GM19452 (cell line): ENCODE results near the gene TMBIM6.

Experiments
- ATAC-seq: cut with Tn5 transposase; IDR thresholded peaks from one replicate; pipeline ENCODE4 v1.9.1; 2021; ENCODE audit not compliant: unreplicated experiment

The TMBIM6 gene

DNA sequence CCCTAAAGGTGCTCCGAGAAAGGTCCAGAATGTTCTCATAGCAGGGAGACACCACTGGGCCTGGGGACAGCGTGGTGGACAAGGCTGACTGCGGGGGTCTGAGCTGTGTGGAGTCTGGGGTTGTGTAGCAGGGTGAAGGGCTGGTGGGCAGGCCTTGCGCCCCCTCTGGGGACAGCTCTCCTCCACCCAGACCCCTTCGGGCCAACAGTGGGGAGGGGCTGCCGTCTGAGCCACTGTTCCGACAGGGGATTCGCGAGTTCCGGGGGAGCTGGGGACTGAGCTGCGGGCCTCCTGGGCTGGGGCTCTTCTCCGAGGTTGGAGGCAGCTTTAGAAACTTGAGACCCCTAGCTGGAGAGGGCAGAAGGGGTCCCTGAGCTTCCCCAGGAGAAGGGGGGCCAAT, 54.8 kb downstream of the TMBIM6 start:
- ATAC-seq, result no peak

DNA sequence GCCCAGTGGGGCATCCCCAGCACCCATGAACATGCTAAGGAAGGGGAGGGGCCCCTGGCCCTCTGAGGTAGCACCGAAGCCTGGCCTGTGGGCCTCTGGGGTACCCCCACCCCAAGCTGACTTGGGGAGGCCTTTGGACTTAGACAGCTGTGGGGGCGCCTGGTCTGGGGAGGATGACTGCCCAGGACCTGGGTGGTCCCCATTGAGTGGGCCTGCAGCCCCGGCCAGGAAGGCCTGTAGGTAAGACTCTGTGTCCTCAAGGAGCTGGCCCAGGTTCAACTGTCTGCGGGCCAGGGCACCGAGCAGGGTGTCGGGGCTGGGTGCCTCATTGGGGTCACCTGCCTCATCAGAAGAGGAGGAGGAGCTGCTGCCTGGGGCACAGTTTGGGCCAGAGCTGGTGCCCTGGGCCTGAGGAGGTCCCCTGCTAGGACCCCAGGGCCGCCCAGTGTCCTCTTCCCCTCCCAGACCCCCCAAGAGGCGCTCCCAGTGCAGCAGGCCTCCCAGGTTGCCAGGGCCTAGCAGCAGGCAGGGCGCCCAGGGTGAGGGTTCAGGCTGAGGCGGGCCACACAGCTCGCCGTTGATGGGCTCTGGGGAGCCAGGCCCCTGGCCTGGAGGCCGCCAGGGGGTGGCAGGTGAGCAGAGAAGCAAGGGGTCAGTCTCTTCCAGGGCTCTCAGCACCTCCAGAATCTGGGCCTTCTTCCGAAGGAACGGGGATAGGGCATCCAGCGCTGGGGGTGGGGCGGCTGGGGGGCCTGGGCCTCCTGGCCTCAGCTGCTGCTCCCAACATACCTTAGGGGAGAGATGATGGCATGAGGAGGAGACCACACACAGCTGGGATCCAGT, 55.5 kb downstream of the TMBIM6 start:
- no peak for ATAC-seq

DNA sequence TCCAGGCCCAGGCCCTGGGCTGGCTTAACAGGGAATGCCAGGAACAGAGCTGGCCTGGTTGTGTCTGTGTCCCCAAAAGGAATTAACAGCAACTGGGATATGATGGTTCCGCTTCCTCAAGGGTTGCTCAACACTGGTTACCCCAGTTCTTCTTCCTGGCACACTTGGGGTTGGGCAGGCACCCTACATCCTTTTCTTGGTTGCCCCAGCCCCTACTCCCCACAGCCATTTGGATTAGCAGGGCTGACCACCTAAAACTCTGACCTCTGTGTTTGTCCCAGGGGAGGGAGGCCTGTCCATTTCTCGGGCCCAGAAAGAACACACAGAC, 56.1 kb downstream of the TMBIM6 start:
- no peak for ATAC-seq

DNA sequence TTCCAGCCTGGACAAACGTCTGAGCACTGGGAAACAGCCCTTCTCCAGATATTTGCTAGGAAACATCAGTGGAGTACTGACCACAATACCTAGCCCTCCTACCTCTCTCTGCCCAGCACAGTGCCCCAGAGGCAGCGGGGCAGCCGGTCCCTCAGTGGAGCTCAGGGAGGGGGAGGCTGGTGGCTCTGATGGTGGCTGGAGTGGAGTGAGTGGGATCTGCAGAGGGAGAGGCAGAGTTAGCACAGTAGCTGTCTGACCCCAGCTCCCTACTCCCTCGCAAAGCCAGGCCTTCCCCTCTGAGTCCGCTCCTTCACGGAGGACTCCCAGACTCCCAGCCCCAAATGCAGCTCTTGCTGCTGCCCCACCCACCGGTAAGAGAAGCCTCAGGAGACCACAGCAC, 56.9 kb downstream of the TMBIM6 start:
- no peak for ATAC-seq

DNA sequence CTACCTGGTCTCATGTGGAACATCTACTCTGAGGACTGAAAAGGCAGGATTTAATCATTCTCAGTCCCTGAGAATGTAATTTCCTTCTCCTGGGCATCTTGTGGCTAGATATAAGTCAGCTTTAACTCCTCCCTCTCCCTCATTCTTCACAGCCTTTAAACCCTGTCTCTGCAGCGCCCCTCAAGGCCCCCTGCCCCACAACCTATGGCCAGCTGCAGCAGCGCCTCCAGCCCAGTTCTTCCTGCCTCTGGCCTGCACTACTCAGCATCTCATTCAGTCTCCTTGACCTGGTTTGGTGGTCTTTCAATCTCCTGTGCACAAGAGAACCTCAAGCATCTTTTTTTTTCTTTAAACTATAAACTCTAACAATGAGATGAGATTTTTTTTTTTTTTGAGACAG, 57.6 kb downstream of the TMBIM6 start:
- no peak for ATAC-seq

DNA sequence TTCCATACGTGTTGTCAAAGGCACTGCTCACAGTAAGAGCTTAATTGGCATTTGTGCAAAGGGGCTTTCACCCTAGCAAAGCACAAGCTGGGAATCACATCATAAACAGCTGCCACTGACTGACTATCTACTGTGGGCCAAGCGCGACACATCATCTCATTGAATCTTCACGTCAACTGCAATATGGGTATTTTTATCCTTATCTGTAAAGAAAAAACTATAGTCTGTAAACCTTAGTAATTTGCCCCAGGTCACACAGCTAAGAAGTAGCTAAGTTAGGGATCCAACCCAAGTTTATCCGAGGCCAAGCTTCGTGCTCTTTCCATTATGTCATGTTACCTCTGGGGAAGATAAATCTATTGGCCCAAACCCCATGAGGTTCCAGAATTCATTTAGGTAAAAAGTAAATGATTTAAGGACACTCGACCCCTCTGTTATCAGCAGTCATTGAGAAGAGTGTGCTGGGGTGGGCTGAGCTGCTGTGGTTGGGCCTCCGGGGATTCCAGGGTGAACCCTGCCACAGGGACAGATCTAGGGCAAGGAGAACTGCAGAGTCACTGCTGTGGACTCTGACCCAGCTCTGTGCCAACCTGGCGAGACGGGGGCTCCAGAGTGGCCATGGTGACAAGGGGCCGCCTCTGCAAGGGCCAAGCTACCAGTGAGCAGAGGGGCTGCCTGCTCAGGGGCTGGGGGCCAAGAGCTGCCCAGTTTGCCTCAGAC, 59.2 kb downstream of the TMBIM6 start:
- ATAC-seq, result no peak

DNA sequence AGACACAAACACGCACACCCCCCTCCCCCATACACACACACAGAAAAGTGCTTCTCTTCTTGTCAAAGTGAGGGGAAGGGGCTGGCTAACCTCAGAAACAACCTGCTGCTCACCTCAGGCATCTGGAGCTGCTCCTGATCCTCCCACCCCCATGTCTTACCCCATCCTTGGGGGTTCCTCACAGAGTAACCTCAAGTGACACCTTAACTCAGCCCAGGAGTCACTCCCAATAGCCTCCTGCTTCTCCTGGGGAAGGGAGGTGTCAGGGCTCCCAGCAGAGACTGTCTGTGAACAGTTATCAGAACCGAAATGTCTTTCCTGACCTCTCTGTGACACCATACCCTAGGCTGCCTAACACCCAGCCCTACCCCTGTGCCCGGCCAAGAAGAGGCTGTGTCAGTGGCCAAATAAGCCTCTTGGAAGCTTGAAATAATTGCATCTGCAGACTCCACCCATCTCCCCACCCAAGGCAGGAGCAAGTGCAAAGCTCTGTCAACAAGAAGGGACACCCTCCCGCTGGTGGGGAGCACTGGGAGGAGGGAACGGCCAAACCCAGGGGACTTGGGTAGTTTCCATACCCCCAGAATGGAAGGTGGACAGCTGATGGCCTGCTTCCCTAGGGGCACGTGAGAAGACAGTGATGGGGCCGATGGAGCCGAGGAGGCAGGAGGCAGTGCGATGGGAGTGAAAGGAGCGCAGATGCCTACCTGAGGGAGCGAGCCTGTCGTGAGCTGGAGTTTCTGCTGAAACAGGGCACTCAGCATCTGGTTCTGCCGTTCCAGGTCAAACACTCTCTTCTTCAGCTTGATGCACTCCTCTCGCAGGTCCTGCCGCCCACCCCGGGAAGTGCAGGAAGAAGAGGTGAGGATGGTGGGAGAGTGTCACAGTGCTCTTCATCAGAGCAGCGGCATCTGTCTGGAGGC, 60.0 kb downstream of the TMBIM6 start:
- no peak for ATAC-seq

DNA sequence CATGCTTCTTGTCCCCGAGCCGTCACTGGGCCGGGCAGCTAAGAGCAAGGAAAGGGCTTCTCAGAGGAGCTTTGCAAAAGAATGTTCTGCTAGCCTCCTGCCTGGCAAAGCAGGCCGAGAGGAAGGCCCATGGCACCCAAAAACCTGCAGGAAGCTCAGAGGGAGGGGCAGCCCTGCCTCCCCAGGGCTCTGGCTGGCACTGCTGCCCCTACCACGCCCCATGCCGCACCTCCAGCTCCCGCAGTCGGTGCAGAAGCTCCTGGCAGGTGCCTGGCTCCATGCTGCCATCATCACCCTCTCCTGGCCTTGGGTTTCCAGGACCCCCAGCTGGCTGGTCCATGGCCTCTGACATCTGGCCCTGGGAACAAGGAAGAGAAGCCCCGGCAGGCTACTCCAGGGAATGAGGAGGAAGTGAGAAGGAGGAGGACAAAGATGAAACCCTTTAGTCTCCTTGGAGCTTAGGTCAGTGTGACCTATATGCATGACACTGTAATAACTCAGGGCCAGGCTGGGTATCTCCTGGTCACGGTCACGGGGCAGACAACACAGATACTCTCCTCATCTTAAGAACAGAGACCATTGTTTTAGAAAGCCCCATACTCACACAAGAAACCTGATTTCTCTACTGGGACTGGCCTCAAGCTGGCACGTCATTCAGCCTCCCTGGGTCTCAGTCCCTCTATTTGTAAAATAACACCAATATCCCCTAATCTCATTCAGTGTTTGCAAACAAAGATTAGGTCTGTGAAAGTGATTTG, 62.5 kb downstream of the TMBIM6 start:
- no peak for ATAC-seq

DNA sequence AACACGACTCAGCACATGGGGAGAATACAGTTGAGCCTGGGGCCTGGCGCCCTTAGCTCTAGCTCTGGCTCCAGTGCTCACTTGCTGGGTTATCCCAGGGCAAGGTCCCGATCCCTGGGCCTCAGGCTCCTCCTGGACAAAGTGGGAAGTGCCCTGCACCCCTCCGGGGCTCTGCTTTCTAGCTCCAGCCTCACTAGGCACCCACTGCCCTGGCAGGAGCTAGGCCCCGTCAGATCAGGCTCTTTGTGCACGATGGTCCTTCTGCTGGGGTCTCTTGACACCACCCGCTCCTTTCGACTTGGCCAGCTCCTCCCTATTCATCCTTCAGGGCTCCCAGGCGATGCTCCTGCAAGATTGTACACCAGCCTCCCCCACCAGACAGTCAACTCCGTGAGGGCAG, 63.5 kb downstream of the TMBIM6 start:
- ATAC-seq, result no peak

DNA sequence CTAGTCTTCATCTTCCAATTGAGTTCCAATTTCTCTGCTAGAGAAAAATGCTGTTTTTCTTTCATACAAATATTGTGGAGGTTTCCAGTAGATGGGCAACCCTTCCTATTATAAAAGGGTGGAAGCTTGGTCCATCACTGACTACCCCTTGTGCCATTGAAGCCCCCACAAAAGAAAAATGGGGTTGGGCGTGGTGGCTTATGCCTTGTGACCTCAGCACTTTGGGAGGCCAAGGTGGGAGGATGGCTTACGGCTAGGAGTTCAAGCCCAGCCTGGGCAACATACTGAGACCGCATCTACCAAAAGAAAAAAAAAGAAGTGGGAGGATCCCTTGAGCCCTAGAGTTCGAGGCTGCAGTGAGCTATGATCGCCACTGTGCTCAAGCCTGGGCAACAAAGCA, 64.1 kb downstream of the TMBIM6 start:
- no peak for ATAC-seq

DNA sequence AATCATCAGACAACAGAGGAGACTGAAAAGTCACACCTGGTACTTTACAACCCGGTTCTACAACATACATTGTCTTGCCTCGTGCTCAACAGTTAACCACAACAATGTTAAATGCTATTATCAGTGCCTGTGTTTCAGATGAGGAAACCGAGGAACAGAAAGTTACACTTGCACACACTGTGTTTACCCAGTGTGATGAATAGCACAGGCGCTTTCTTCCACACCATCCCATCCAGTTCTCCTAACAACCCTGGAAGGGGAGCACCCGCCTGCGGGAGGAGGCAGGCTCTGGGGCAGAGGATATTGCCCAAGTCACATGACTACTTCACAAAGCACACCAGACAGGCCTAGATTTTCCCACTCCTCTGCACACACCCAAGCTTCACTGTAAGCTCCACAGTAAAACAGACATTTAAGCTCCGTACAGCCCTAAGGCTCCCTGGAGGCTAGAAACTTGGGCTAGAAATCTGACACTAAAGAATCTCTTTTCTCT, 65.0 kb downstream of the TMBIM6 start:
- no peak for ATAC-seq

DNA sequence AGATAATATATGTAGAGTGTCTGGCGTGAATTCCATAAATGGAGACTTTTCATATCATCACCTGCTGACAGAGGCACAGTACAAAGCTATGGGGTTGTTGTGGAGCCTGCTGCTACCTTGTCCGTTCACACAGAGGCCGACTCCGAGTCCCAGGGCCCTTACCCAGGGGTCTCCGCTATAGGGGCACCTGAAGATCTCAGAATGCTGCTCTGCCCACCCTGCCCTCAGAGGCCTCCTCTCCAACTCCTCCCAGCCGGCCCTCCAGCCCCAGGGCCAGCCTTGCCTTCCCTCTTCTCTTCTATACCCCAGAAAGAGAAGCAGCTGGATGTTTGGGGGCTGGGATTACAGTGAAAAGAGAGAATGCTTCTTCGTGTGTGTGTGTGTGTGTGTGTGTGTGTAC, 65.5 kb downstream of the TMBIM6 start:
- no peak for ATAC-seq

DNA sequence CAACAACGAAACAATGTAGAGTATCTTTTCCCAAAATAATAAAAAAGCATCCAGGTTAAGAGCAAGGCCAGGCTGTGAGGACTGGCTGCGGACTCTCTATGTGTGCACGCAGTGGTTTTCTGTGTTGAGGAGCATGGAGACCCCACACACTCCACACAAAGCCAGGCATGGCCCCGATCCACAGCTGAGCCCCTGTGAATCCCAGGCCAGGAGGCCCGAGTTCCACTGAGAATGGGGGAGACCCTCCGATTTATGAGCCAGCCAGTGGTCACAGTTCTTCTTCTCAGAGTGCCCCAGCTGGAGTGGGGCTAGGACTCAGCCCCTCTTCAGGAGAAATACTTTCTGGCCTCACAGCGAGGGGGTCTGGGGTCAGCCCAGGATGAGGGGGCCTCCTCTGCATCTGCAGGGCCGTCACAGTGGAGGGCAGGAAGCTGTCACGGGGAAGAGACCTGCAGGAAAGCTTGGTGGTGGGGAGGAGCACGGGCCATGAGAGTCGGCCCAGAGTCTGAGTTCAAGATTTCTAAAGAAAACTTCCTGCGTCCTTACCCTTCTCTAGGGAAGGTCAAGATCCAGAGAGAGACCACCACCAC, 66.7 kb downstream of the TMBIM6 start:
- no peak for ATAC-seq

DNA sequence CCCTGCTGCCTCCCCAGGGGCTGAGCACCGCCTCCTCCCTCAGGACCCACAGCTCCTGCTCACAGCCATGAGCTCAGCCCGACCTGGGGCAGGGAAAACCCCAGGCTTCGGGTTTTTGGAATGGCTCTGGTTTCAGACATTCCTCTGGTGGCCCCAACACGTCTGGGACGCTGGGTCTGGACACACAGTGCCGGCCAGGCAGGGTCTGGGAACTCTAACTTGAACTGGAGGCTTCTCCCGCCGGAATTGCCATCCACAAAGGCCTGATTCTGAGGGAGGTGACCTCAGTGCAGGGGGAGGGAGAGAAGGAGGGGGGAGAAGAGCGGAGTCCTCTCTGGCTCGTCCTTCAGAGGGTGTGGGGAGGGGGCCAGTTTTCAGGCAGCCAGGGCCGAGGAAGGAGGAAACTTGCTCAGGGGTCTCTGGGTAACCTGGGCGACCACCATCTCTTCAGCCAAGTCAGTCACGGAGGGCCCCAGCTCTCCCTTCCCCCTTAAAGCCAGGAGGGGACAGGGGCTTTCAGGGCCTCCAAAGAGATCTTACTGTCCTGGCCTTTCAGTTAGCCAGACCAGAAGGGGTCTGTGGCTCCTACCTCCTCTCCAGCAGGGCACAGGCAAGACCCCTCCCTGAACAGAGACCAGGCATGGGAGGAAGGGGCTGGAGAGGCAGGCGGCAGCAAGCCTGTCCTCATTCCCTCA, 67.5 kb downstream of the TMBIM6 start:
- no peak for ATAC-seq

DNA sequence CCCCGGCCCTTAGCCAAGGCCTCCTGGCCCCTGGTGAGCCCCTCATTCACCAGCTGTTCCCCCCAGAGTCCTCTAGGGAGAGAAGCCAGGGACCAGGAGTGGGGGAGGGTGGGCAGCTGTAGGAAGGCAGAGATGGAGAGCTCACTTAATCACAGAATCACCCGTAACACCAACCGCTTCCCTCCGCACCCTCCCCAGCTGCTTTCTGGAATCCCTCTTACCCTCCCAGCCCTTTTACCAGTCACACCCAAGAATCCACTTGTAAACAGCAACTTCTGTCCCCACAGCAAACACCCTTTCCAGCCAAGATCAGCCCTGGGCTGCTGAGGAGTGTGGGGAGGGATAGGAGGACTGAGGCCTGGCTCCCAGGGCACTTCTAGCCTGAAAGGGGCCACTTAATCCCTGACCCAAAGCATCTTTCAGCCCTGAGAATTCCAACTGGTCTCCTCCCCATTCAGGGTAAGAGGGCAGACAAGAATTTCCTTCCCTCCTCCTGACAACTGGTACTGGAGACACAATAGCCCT, 68.1 kb downstream of the TMBIM6 start:
- no peak for ATAC-seq

DNA sequence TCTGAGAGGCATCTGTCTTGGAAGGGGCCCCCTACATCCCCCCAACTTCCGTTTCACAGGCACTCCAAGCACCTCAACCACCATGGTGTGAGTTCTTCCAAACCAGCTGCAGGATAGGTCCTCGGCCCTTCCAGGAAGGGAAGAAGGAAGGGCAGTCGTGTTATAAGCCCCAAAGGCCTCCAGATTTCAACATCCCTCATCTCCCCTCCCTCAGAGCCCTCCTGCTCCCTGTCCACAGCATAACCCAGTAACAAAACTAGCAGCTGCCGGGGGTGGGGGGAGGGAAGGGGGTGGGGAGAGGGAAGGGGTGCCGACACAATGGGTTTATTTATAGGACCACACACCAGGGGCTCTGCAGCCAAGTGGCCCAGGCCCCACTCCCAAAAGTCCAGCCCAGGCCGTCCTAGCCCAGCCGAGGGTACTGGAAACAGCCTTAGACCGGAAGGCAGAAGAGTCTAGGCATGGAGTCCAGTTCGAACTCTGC, 68.6 kb downstream of the TMBIM6 start:
- no peak for ATAC-seq

DNA sequence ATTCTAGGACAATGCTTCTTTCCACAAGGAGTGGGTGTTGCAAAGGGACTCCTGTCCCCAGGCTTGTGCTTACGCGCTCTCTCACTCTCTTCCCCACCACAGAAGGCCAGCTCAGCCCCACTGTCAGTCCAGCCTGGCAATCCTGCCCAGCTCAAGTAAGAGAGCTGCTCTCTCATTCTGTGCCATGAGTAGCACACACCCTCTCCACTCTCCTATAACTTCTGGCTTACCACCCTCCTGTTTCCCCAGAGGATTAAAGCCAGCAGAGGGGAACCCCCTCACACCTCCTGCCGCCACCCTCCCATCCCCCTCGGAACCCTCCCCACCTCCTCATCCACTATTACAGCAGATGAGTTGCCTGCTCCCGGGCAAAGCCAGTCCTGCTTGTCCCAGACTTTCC, 69.8 kb downstream of the TMBIM6 start:
- no peak for ATAC-seq

DNA sequence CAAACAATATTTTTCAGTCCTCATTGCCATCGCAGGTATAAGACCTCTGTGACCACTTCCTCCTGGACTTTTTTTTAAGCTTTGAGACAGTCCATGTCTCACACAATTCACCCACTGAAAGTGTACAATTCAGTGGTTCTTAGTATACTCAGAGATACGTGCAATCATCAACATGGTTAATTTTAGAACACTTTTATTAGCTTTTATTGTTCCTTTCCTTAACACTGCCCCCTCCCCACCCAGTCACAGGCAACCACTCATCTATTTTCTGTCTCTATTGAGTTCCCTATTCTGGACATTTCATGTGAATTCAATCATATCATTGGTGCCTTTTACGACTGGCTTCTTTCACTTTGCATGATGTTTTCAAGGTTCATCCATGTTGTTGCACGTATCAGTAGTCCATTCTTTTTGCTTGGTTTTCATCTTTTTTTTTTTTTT, 70.6 kb downstream of the TMBIM6 start:
- no peak for ATAC-seq

DNA sequence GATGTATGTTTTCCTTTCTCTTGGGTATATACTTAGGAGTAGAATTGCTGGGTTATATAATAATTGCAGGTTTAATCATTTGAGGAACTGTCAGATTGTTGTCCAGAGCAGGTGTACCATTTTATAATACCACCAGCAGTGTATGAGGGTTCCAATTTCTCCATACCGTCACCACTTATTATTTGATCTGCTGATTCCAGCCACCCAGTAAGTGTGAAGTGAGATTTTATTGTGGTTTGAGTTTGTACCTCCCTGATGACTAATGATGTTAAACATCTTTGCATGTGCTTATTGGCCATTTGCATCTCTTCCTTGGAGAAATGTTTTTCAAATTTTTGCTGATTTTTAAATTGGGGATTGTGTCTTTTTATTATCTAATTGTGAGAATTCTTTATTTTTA, 71.8 kb downstream of the TMBIM6 start:
- ATAC-seq, result no peak
